HEK293T (cell line): Measurements from ENCODE around the gene DNLZ.

Experiments used
- FOXK2 ChIP-seq: fragments of 450-650 bp; IDR thresholded peaks from 2 replicates; pipeline ENCODE4 v1.6.1; 2016; ENCODE audit warnings: mild to moderate bottlenecking
- FOXM1 ChIP-seq: fragments of 450-650 bp; IDR thresholded peaks from 2 replicates; pipeline ENCODE4 v1.6.1; 2017; ENCODE audit warnings: mild to moderate bottlenecking, borderline replicate concordance
- HDGF ChIP-seq: fragments of 450-650 bp; IDR thresholded peaks from 2 replicates; pipeline ENCODE4 v1.6.1; 2017; ENCODE audit warnings: antibody characterized with exemption, borderline replicate concordance
- L3MBTL2 ChIP-seq: fragments of 450-650 bp; conservative IDR thresholded peaks from 2 replicates; pipeline ENCODE4 v1.6.1; 2016; ENCODE audit warnings: mild to moderate bottlenecking
- SP1 ChIP-seq: fragments of 450-650 bp; IDR thresholded peaks from 2 replicates; pipeline ENCODE4 v1.6.1; 2017
- SUZ12 ChIP-seq: fragments of 450-650 bp; IDR thresholded peaks from 2 replicates; pipeline ENCODE4 v1.6.1; 2016; ENCODE audit warnings: mild to moderate bottlenecking
- TARDBP ChIP-seq: fragments of 450-650 bp; IDR thresholded peaks from 2 replicates; pipeline ENCODE4 v1.6.1; 2016
- ZNF384 ChIP-seq: fragments of 450-650 bp; IDR thresholded peaks from 2 replicates; pipeline ENCODE4 v1.6.1; 2016
- TF ChIP-seq, protein P1 (sequence below): fragments of 450-650 bp; IDR thresholded peaks from 2 replicates; pipeline ENCODE4 v1.6.1; 2016

- no peak for TF ChIP-seq SP1
- TF ChIP-seq FOXK2 = no peak
- TF ChIP-seq ZNF384 = no peak
- TF ChIP-seq L3MBTL2 = no peak
- TF ChIP-seq TARDBP = no peak
- TF ChIP-seq, protein P1, sequence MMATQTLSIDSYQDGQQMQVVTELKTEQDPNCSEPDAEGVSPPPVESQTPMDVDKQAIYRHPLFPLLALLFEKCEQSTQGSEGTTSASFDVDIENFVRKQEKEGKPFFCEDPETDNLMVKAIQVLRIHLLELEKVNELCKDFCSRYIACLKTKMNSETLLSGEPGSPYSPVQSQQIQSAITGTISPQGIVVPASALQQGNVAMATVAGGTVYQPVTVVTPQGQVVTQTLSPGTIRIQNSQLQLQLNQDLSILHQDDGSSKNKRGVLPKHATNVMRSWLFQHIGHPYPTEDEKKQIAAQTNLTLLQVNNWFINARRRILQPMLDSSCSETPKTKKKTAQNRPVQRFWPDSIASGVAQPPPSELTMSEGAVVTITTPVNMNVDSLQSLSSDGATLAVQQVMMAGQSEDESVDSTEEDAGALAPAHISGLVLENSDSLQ = no peak
- TF ChIP-seq FOXM1 = no peak
- no peak for TF ChIP-seq SUZ12
- no peak for TF ChIP-seq HDGF
Measured at GRCh38 chr9:136380381-136380780, 16.8 kb upstream of the DNLZ start.
